ENCODE measurements around the gene UNK.
"Not testable (repeated sequence)": the region's sequence is repeated elsewhere in the genome, so short reads cannot be mapped to it uniquely, and the experiment has no call there.

UNK gene

DNA sequence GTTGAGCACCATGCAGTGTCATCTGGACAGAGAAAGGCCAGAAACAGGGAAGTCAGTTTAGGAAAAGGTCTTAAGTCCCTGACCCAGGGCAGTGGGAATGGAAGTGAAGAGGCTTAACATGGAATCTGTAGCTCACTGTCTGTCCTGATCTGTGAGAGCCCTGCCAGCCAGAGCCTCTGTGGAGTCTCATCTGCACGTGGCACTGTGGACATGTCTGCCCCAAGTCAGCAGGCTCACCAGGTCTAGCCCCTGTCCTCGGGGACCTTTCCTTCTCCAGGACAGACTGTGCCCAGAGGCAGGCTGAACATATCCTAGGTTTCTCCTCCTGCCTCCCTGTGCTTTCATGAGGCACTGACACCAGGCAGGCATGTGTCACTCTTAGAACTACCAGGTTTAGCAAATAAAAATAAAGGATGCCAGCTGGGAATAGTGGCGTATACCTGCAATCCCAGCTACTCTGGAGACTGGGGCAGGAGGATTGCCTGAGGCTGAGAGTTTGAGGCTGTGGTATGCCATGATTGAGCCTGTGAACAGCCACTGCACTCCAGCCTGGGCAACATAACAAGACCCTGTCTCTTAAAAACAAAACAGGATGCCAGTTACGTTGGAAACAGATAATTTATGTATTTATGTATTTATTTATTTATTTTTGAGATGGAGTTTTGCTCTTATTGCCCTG, 22.4 kb downstream of the UNK start:
- DNase-seq: no peak

DNA sequence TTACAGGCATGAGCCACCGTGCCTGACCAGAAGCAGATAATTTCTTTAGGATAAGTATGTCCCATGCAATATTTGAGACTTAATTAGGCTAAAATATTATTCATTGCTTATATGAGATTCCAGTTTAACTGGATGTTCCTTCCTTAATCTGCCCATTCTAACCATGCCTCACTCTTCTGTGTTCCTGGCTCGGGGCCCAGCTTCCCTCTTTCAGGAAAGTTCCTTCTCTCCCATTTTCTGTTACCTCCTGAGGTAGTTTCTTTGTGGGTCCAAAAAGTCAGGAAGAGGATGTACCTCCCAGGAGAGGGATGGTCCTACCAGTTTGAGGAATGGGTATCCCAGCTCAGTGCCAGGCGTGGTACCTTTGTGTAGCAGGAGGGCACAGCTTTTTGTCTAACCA, 23.3 kb downstream of the UNK start:
- no peak for DNase-seq

DNA sequence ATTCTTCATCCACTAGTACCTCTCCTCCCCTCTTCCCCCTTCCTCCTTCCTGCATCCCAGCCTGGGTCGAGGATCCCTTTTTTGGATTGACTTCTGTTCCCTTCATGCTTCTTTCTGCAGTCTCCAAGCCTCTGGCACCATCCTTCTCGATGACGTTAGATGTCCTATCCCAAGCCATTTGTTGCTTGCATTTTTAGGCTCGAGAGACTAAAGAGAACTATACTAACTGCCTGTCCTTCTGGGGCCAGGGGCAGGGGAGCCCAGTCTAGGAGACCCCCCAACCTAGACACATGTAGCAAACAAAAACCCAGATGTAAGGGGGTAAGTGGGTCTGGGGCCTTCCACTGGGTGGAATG, 23.9 kb downstream of the UNK start:
- DNase-seq: no peak

DNA sequence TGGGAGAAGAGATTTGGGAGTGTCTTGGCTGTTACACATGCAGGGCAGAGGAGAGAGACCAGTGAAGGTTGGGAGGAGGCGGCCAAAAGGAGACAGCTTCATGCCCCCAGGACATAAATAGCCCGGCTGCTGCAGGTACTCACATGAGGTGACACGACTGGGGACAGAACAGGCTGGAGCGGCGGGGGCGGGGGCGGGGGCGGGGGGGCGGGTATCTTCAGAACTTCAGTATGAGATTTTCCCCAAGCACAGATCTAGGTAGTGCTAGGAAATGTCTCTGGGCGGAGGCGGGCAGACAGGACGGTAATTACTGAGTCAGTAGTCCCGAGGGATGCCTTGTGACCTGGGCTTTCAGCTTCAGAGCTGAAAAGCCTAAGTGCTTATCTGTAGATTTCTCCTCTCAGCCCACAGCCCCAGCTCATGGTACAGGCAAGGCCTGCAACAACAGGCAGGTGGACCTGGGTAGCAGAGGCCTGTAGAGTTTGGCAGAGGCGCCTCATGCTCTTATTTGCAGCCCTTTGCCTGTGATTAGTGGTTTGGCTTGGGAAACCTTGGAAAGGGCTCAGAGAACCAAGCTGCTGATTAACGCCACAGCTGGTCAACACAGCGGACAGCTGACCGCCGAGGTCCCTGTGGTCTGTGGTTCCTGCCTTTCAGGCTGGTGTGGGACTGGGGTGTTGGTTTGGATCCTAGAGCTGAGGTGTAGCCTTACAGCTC, 24.5 kb downstream of the UNK start:
- DNase-seq: no peak

DNA sequence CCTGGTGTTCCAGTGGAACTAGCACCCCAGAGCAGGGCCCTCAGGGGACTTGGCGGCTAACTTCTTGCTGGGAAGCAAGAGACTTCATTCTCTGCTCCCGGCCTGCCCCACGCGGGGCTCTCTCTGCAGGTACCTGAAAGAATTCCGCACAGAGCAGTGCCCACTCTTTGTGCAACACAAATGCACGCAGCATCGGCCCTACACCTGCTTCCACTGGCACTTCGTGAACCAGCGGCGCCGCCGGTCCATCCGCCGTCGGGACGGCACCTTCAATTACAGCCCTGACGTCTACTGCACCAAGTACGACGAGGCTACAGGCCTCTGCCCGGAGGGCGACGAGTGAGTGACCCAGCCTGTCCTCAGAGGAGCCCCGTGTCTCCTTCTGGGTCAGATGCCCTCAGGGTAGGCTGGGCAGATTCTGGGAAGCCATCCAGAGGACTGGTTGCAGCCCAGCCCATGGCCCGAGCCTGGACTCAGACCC, 25.1 kb downstream of the UNK start:
- no peak for DNase-seq

DNA sequence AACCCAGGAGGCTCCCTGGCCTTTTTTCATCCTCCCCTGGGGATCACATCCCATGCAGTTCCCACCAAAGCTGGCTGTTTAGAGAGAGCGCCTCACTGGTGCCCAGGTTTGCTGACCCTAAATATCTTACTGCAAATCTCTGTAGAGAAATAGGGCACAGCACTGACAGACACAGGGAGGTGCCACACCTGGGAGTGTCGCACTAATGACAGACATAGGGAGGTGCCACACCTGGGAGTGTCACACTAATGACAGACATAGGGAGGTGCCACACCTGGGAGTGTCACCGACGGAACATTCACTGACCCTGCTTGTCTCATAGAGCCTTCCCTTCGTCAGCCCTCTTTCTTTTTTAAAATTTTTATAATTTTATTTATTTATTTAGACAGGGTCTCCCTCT, 25.6 kb downstream of the UNK start:
- no peak for DNase-seq

DNA sequence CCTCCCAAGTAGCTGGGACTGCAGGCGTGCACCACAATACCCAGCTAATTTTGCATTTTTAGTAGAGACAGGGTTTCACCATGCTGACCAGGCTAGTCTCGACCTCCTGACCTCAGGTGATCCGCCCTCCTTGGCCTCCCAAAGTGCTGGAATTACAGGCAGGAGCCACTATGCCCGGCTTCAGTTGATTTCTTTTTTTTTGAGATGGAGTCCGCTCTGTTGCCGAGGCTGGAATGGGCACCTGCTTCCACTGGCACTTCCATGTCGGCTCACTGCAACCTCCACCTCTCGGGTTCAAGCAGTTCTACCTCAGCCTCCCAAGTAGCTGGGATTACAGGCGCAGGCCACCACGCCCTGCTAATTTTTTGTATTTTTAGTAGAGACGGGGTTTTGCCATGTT, 26.1 kb downstream of the UNK start:
- not testable (repeated sequence) for DNase-seq

DNA sequence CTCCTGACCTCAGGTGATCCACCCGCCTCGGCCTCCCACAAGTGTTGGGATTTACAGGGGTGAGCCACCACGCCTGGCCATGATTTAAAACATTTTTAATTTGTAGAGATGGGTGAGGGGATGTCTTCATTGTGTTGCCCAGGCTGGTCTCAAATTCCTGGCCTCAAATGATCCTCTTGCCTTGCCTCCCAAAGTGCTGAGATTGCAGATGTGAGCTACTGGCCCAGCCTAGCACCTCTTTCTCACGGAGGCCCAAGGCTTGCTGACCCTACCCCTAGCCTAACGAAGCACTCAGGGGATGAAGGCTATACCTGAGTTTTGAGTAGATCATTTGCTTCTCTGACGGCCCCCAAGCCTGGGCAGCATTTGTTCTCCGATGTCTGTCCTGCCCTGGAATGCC, 26.6 kb downstream of the UNK start:
- no peak for DNase-seq

DNA sequence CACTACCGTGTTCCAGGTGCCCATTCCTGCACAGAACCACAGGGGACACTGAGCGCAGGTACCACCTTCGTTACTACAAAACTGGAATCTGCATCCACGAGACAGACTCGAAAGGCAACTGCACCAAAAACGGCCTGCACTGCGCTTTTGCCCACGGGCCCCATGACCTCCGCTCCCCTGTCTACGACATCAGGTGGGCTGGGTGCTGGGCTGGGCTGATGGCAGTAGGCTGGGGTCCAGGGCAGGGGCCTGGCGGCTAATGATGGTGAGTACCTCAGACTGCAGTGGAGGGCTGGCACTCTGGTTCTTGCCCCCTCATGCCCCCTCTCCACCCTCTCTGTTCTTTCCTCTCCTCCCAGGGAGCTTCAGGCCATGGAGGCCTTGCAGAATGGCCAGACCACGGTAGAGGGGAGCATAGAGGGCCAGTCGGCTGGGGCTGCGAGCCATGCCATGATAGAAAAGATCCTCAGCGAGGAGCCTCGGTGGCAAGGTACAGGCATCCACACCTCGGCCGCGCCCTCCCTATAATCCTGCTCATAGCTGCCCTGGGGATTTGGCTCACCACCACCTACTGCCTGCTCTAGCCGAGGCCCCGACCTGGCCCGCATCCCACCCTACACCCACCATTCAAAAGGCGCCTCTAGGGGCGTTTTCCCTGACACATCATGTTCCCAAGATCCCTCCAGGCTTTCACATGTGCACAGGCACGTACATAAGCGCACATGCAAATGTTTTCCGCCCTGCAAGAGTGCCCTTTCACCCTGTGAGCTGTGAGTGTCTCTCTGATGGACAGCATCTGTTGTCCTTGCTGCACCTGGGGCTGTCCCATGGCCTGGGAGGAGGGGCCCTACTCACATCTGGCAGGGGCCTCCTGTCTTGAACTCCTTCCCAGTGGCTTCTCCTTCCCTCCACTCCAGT, 27.7 kb downstream of the UNK start:
- DNase-seq: no peak

DNA sequence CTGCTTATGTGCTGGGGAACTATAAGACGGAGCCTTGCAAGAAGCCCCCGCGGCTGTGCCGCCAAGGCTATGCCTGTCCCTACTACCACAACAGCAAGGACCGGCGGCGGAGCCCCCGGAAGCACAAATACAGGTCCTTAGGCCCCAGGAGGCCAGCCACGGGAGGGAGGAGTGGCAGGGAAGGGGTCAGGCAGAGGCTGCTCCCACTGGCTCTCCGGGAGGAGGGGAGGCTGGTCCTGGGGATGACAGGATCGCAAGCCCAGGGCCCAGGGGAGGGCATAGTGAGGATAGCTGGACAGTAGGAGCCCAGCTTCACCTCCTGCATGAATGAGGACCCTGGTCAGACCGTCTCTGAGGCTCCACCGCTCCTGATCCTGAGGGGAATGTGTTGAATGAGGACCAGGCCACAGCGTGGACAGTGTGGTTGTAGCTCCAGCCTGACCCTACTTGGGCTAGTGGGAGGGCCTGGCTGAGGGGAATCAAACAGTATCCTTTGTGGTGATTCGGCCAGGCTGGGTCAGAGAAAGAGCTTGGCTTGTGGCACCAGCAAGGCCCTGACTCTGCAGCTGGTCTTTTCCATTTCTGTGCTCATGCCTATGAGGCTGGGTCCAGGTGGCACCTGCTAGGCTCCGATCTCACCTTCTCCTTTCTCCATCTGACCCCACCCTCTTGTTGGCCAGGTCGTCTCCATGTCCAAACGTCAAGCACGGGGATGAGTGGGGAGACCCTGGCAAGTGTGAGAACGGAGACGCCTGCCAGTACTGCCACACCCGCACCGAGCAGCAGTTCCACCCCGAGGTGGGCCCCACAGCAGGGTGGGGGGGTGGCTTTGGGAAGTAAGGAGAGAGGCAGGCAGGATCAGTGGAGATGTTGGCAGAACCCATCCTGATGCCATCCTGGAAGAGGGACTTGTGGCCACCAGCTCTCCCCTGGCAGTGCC, 28.7 kb downstream of the UNK start:
- DNase-seq: no peak

DNA sequence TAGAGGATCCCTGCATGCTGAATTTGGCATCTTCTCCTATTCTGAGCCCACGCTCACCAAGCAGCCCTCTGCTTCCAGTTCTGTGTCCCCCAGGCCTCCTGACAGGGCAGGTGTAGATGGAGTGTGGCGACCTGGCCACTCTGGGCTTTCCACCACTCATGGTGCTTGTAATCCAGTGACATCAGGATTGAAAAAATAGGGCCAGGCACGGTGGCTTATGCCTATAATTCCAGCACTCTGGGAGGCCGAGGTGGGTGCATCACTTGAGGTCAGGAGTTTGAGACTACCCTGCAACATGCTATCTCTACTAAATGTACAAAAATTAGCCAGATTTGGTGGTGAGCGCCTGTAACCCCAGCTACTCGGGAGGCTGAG, 29.4 kb downstream of the UNK start:
- DNase-seq: no peak

DNA sequence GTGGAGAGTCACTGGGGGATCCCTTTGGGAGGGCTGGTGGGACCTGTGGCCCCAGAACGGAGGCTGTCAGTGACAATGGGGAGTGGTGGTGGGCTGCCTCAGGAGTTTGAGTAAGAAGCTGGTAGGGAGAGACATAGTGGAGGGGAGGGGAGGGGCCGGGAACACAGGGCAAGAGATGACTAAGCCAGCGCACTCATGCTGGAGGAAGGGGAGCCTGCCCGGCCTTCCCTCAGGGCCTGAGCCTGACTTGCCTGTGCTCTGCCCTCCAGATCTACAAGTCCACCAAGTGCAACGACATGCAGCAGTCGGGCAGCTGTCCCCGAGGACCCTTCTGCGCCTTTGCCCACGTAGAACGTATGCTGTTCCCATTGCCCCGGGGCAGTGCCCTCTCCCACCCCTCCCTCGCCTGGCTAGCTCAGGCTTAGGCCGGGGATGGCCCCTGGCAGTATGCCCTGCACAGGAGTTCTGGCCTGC, 30.3 kb downstream of the UNK start:
- DNase-seq: no peak

DNA sequence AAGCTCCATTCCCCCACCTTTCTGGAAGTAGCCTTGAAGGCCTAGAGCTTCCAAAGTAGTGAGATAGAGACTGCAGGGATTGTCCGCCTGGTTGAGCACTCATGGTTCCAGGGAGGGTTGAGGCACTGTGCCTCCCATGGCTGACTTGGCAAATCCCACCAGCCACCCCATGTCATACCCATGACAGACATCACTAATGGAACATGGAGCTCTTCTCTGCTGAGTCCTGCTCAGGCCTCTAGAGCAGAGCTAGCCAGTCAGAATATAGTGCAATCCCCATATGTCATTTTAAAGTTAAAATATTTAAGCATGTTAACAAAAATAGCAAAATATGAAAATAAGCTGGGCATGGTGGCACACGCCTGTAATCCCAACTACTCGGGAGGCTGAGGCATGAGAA, 30.8 kb downstream of the UNK start:
- DNase-seq: no peak

DNA sequence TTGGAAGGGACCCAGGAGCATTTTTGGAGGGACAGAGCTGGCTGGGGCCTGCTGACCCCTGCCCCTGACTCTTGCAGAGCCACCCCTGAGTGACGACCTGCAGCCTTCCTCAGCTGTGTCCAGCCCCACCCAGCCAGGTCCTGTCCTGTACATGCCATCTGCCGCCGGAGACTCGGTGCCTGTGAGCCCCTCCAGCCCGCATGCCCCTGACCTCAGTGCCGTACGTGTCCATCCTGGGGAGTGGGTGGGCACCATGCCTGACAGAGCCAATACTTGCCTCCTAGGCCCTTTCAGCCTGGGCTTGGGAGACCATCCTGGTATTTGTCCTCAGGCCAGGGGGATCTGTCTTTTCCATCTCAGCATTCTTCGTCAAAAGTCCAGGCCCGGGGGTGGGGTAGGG, 32.1 kb downstream of the UNK start:
- no peak for DNase-seq

DNA sequence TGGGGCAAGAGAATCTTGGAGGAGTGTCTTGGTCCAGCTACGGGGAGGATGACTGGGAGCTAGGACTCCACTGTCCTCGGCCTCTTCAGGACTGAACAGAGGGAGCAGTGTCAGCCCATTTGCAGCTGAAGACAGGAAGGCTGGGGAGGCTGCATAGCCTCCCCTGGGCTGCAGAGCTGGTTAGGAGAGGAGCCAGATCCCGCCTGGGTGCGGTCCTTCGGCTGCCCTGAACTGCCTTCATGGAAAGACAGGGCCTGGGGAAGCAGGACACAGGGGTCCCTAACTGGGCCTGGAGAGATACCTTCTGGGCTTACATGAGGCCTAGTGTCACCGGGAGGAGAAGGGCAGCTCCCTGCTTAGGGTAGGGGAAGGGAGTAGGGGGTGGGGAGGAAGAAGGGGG, 33.0 kb downstream of the UNK start:
- DNase-seq: no peak

DNA sequence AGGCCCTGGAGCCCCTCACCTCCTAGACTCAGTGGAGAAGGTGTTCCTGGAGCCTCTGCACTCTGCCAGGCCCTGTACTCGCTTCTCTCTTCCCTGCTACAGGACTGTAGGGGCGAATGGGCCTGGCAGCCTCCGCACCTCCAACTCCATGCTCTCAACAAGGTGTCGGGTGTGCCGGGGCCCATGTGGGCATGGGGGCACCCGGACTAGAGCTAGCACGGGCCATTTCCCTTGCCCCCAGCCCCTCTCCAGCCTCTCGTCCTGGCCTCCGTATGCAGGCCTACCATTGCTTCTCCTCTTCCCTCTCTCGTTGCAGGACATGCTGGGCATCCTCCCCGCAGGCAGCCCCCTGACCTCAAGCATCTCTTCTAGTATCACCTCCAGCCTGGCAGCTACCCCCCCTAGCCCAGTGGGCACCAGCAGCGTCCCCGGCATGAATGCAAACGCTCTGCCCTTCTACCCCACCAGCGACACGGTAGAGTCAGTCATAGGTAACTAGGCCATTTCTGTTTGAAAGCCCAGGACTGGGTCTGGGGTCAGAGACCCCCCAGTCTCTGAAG, 33.8 kb downstream of the UNK start:
- no peak for DNase-seq

DNA sequence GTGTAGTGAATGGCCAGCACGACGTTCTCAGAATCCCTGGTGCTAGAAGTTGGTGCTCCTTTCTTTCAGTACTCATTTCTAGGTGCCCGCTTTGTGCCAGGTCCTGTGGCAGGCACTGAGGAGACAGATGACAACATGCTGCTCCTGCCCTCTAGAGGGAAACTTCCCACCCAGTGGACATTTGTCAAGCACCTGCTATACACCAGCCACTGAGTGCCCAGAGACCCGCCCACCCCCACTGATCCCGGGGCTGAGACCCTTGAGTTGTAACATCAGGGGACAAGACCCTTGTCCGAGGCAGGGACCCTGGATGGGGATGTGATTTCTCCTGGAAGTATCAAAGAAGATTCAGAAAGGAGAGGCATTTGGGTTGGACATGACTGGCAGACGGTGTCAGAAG, 34.5 kb downstream of the UNK start:
- no peak for DNase-seq

DNA sequence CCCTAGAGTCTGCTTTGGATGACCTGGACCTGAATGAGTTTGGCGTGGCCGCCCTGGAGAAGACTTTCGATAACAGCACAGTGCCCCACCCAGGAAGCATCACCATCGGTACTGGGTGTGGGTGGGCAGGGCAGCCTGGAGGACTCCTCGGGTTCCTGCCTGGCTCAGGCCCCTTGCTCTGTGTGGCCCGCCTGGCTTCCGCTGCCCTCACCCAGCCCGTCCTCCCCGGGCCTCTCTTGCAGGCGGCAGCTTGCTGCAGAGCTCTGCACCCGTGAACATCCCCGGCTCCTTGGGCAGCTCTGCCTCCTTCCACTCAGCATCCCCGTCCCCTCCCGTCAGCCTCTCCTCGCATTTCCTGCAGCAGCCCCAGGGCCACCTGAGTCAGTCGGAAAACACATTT, 35.1 kb downstream of the UNK start:
- no peak for DNase-seq

DNA sequence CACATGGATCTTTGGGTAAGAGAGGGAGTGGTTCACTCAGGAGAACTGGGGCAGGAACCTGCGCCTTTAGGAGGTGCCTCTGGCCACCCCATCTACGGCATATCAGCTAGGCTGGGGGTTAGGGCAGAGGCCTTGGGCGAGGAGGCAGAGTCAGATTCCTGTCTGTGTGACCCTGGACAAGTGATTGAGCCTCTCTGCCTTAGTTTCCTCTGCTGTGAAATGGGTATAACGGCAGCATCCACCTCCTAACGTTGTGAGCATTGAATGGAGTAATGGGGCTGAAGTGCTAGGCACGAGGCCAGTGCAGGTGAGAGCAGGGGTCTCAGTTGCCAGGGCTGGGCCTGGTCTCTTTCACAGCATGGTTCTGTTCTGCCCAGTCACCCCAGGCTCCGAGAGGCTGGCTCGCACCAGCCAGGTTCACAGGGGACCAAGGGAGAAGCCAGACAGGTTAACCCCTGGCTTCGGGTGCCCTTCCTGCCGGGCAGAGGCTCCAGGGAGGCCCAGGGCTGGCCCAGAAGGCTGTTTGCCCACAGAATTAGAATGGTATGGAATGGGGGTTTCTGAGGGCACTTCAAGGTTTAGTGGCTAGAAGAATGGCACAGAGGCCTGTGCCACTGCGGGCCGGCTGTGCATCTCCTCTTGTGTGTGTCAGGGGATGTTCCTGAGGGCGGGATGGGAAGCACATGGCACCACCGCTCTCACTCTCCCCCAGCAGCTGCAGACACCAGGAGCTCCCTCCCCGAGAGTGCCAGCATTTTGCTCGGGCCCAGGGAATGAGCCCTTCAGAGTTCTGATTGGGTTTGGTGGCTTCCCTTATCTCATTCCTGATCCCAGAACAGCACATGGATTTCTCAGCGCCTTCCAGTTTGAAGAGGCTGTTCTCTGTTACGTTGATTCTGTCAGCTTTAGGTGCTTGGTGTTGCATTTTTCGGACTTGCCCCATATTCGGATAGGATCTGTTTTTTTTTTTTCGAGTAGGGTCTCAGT, 35.8 kb downstream of the UNK start:
- DNase-seq: no peak

DNA sequence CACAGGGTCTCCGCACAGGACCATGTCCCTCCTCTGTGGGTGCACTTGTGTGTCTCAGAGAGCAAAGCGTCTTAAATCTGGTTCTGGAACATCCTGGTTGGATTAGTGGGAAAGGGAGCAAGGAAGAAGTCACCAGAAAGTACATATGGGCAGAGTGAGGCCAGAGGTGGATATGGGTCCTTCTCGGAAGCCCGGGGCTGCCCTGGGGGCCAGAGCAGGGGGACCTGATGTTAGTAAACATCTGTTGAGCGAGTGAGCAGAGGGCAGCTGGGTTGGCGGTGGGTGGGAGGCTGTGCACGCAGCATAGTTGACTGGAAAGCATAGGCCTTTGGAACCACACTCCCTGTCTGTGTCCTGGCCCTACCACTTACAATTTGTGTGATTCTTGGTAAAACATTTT, 36.9 kb downstream of the UNK start:
- no peak for DNase-seq
